OCI-LY7 (cell line): ENCODE results near the gene TM2D3.

Source experiments
- CTCF ChIP-seq: fragments of 200-600 bp; sonication (generic); conservative IDR thresholded peaks from 2 replicates; pipeline ENCODE4 v1.5.1; 2014; ENCODE audit warnings: mild to moderate bottlenecking, antibody characterized with exemption, low read length, moderate library complexity, mixed read lengths
- EZH2phosphoT487 ChIP-seq: fragments of 200-600 bp; sonication (generic); IDR thresholded peaks from 2 replicates; pipeline ENCODE4 v1.6.1; 2018; ENCODE audit warnings: low read depth, borderline replicate concordance, mild to moderate bottlenecking, mixed run types, antibody characterized with exemption, low read length, moderate library complexity, mixed read lengths

GRCh38 chr15:101672298-101672697, 20.1 kb upstream of the TM2D3 start:
- TF ChIP-seq CTCF: peak; percentile 24; the same call in 1 of the 2 replicates
- TF ChIP-seq EZH2phosphoT487: no peak
